HG02642 (cell line): ENCODE results near the gene CELSR1.

ENCODE experiments used
- ATAC-seq: cut with Tn5 transposase; IDR thresholded peaks from one replicate; pipeline ENCODE4 v1.9.1; 2021; ENCODE audit warnings: mild to moderate bottlenecking; ENCODE audit not compliant: unreplicated experiment, poor library complexity

Gene CELSR1

DNA sequence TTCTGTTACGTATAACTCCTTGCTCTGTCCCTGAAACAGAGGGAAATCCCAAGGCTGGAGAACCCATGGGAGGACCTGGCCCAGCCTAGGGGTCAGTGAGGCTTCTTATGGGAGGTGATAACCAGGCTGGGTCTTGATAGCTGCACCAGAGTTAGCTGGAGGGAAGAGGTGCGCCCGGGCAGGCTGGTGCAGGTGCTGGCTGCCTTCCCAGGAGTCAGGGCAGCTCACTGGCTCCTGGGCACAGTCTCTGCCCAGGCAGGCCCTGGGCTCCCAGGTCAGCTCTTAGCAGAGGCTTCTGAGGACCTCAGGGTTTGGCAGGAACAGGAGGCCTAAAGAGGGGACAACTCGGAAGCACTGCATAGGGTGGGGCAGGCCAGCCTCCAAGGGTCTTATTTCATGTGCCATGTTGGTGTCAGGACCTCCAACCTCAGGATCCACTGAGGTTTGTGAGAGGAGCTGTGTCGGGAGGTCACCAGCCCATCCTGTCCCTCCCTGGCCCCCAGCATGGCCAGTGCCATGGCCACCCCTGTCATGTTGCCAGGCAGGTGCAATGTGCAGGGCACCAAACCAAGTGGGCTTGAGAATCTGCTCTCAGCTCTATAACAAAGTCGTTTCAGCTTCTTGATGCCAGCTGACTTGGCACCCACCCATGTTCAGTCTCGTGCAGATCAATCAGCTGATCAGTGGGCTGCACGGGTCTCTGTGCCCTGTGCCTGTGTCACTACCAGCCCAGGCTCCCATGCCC is 20.5 kb upstream of the CELSR1 start:
- ATAC-seq = no peak

DNA sequence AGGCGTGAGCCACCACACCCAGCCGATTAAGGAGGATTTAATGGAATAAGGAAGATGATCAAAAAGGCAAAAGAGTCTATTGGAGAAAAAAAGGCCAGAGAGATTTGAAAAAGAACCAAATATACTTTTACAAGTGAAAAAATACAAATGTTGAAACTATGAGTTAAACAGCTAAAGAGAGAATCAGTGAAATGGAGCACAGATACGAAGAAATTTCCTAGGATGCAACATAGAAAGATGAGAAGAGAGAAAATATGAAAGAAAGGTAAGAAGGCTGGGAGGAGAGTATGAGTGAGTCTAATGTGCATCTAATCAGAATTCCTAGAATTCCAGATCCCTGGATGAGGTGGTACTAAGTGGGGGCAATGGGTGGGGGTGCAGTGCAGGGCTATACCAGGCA is 19.4 kb upstream of the CELSR1 start:
- no peak for ATAC-seq

DNA sequence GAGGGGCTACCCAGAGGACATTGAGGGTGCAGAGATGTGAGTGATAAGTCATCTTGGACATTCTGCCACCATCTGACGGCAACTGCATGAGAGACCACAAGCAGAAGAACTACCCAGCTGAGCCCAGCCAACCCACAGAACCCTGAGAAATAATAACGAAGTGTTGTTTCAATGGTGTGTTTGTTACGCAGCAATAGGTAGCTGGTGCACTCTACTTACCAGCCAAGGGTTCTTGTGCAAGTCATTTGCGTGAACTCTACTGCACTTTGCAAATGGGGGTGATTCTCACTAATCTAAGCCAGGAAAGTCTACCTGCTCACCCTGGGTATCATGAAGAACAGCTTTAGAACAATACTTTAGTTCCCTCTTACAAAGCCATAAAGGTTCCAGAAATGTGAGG is 15.8 kb upstream of the CELSR1 start:
- ATAC-seq = no peak

DNA sequence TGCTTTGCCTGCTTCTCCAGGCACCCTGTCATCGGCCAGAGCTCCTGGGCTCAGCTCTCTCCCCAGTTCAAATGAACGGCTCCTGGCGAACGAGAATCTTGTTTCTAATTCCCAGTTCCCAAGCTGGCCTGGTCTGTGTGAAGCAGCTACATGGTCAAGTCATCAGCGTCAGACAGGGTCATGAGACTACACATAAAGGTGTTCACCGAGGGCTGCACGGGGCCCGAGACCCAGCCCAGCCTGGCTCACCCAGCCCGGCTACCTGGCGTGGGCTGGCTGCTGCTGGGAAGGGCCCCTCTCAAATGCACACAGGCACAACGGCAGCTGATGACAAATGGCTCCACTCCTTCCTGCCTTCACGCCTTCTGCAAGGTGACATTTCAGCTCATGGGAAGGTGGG is 14.6 kb upstream of the CELSR1 start:
- ATAC-seq = no peak

DNA sequence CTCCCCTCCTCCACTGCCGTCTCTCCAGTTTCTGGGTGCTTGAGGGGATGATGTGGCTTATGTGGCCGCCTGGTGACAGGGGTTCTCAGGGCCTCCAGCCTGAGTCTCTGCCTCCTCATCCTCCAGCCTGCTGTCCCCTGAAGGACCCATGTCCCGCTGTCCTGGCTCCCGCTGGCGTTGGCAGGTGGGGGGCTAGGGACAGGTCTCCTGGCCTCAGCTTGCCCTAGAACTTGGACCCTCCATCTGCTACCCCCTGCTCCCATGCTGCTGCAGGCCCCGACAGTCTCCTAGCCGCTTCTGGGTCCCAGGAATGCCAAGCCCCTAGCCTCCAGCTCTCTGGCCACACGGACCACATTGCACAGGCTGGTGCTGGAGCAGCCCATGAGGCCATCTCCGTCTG is 13.9 kb upstream of the CELSR1 start:
- no peak for ATAC-seq

DNA sequence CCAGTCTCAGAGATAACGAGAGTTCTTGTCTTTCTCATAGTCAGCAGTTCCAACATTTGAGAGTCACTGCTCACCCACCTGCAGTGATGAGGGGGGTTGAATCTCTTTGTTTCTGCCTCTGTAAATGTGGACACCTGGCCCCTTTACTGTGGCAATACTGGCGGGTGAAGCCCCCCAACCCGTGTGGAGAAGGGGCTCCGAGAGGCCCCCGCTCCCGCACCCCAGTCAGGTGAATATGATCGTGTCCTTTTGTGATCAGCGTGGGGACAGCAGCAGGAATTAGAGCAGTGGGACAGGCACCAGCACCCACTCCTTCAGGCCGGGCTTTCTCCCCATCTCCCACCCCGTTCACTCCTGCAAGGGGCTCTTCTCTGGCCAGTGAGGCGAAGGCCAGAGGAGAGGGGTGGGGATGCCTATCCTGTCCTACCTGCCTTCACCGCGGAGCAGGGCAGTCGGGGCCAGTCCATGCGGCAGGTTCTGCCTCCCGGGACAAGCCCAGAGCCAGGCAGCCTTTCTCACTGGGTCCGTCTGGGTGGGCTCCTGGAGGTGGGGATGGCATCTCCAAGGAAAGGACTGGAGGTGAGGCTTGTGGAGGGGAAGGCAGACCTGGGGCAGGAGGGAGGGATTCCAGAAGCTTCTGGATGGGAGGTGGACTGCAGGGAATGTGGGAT is 12.7 kb upstream of the CELSR1 start:
- no peak for ATAC-seq

DNA sequence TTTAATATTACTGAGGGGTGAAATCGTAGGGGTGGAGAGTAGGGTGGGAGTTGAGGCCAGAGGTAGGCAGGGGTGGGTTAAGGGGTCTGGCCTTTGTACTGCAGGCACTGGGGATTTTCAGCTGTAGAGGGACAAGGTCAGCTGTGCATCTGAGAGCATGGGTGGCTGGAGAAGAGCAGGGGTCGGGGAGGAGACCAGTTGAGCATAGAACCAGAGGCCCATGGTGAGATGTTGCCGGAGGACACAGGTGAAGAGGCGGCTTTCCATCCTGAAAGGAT is 12.1 kb upstream of the CELSR1 start:
- no peak for ATAC-seq

DNA sequence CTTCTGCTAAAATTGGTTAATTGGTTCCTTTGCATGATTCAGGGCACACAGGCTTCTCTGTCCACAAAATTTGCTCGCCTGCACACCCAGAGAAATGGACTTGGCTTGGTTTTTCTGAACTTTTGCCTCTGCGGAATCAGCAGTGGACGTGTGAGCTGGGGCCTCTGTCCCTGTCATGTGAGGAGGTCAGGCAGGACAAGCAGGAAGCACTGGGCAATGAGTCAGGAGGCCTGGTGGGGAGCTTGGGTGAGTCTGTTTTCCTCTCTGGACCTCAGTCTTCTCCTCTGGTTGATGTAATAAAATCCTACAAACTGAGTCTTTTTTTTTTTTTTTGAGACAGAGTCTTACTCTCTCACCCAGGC is 10.4 kb upstream of the CELSR1 start:
- ATAC-seq = no peak

DNA sequence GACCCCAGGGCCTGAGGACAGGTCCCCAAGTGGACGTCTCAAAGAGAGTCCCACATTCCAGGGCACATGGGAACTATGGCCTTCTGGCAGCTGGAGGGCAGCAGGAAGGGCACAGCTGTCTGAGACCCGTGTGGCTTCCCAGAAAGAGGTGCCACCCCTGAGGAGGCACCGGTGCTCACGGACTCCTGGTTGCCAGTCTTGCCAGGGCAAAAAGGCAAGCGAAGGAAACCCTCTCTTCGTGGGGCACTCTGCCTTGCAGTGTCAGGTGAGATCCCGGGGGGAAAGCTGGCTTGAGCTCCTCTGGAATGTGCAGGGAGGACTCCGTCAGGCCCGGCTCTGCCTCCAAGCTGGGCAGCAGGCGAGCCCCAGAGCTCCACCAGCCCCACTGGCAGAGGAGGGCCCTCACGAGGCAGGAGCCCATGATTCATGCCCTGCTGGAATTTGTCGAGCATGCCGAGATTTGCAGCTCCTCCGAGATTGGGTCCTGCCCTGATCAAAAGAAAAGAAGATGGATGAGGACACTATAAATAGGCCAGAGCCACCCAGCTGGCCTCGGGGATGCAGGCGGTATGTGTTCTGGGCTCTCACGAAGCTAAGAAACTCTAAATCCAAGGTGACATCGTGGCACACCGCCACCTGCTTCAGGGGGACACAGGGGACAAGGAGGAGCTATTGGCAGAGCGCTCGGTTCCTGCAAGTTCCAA is 9.9 kb upstream of the CELSR1 start:
- ATAC-seq = no peak

DNA sequence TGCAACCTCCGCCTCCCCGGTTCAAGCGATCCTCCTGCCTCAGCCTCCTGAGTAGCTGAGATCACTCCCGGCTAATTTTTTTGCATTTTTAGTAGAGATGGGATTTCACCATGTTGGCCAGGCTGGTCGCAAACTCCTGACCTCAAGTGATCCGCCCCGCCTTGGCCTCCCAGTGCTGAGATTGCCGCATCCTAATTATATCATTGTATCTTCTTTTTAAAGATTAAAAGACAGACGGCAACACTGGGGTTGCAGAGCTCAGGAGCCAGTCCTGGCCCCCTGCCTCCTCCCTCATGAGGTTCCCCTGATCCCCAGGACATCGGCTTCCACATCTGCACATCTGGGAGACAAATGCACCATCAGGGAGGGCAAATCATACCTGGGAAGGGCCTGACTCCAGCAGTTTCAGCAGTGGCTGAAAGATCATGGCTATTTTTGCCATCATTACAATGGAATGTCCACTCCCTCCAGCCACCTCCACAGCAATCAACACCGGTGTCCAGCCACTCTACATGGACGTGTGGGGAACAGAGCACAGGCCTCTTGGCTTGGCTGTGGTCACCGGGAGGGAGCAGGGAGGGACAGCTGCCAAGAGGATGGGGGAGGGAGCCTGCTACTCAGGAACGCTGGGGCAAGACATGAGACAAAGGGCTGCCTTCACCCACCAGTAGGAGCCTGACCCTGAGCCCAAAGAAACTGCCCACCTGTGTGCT is 9.2 kb upstream of the CELSR1 start:
- ATAC-seq = no peak

DNA sequence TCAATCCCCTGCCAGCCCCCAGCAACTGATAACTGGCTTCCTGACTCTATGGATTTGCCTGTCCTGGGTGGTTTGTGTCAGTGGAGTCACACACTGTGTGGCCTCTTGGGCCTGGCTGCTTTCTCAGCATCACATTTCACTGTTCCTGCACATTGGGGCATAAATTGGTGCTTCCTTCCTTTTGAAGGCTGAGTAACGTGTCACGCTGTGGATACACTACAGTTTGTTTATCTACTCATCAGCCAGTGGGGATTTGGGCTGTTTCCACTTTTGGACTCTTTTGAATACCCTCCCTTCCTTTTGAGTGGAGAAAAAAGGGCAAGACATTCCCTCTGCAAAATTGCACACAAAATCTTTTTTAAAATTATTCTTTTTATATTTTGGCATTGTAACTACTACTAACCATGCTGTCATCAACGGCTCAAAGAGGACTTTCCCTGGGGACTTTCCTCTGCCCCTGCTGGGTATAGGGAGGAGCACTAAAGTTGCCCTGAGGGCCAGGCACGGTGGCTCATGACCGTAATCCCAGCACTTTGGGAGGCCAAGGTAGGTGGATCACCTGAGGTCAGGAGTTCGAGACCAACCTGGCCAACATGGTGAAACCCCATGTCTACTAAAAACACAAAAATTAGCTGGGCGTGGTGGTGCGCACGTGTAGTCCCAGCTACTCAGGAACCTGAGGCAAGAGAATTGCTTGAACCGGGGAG is 7.8 kb upstream of the CELSR1 start:
- ATAC-seq = no peak

DNA sequence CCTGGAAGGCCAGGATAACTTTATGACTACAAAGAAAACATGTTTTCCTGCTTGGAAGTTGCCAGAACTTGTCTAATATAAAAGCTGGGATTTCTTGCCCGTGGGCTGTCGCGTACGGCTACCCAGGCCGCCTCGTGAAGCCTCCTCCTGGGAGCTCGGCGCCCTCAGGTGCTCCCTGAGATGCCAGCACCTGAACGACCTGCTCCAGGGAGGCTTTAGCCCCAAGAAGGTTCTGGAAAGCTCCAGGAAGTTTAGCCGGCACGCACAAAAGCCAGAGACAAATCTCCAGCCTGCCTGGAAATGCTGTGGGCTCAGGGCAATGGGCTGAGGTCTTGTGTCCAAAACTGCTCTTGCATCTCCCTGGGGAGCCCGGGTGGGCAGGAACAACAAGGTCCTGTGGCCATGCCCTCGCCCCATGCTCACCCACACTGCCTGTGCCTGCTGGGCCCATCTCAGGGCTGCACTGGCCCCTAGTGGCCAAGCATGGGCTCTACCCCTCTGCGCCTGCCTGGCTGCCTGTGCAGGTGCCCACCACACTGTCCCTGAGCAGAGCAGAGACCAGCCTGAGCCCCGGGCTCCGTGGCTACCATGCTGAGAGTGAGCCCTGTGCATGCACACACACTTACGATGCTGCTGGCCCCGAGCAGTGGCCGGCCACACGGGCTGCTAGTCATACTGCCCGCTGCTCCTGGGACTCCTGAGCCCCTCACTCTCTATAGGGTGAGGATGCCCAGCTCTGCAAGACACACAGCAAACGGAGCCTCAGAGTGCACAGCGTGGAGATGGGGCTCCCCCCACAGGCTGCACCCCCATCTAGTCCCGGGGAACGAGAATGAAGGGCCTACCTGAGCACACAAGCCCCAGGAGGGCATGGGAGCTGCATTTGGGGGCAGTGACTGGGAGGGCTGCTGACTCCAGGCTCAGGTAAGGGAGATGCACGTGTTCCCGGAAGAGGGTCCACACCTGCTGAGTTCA is 4.9 kb upstream of the CELSR1 start:
- peak; percentile 69 for ATAC-seq

DNA sequence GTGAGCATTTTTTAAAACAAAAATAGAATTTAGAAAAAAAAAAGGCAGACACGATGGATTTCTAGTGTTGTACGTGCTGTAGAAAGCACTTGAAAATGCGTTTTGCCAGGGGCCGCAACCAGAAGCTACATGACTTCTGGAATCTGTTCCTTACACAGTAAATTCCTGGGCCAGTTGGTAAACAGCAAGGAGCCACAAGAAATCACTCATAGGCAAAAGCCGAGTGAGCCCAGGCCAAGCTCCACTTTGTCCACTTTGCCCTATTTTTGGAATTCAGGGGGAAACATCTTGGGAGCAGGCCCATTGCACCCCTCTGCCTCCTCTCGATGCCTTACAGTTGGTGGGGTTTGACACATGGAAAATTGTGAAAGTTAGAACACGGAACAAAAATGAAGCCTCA is 4.1 kb upstream of the CELSR1 start:
- ATAC-seq = no peak

DNA sequence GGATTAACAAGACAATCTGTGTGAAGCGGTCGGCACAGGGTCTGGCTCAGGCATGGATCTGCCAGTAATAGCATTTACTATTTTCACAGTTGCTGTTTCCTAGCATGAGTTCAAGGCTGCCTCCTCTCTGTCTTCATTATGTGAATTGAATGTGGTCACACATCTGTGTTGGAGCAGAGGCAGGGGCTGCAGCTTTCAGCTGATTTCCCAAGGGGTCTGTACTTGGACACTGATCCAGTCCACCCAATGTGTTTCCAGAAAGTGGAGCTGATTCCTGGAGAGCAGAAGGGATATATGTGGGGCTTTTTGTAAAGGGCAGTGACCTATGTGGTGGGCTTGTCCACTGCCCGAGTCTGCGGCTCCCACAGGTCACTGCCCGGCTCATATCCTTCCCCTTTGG is 3.5 kb upstream of the CELSR1 start:
- no peak for ATAC-seq

DNA sequence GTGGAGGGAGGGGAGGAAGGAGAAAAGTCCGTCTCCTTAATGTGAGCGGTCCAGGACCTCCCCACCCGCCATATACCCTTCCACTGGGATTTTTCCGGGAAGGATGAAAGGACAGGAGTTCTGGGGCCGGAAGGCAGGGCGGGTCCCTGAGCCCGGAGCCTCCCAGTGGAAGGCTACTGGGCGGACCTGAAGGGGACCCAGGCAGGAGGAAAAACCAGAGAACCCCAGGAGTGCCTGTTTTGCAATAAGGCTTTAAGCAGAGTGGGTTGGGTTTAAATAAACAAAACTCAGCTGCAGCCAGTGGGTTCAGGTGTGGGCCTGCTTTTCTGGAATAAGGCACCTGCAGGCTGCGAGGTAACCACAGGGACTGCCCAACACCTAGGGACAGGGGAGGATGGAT is 1.7 kb upstream of the CELSR1 start:
- no peak for ATAC-seq

DNA sequence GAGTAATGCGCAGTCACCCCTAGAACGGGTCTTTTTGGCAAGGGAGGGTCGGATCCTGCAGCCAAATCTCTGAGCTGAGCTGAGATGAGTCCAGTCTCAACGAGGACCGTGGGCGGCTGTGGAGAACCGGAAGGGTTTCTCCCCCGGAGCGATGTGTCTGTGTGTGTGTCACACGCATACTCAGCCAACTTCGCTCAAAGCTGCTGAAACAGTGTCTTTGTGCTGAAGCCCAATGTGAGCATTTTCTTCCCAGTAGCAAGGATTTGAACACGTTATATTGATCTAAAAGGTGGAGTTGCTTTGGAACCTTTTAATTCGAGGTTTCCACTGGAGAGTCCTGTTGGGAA is 1.4 kb upstream of the CELSR1 start:
- no peak for ATAC-seq

DNA sequence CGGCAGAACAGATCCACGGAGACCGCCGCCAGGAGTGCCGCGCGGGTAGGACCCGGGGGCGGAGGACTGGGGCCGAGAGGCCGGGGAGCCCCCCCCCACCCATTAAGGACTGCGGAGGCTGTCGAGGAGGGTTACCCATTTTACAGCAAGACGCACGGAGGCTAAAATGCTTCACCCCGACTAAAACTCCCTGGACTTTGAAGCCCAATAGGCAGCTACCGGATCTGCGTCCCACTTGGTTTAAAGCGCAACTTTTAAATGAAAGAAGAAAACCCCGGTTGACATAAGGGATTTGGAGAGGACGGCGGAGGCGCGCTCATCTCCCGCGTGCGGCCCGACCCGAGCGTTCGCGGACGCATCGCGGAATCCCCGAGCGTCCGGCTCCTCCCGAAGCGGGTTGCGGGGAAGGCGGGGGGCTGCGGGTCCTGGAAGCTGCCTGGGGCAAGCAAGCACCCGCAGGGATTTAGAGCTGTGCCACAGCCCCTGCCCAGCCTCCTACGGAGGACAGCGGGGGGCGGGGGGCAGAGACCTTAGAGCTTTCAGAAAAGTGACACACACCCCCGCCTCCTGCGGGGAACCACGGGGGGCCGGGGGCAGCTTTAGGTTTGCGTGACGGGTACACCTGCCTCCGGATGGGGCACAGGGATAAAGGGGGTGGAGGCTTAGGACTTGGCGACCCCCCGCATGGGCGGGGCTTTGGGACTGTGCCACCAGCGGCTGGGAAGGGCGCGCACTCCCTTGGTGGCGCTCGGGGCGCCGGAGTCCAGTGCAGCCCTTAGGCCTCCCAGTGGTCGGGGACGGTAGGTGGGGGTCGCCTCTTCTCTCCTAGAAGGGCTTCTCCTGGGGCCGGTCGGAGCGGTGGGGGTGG is 760 bp upstream of the CELSR1 start:
- ATAC-seq = no peak

DNA sequence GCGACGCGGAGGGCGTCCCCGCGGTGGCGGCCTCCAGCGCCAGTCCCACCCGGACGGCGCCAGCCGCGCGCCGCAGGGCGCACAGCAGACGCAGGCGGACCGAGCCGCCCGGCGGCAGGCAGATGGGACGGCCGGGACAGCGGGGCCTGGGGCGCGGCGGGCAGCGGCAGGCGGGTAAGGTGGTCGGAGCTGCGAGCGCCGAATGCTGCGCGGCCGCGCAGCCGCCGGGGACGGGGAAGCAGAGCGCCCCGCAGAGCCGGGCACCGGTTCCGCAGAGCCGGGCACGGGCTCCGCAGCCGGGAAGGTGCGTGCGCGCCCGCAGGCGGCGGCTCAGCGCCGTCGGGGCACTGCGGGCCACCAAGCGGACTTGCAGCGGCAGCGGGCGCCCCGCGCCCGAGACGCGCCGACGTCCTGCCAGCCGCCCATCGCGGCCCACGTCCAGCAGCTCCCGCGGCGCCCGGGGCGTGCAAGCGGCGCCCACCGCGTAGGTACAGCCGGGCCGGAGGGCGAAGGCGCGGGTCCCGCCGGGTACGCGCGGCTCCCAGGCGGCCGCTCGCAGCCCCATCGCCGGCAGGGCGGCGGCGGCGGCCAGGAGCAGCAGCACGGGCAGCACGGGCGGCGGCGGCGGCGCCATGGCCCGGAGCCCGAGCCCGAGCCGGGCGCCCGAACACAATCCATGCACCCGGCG is 739 bp downstream of the CELSR1 start:
- no peak for ATAC-seq
